Liver (tissue), 9 donors: Measurements from ENCODE around the gene TRAPPC12. TPM values are rescaled to one million over a fixed set of nuclear protein-coding genes. Genes with fewer than 3 reads are reported as not detected.

Source experiments
- DNase-seq: peaks from one replicate; pipeline ENCODE4 v3.0.0-alpha.2; 2017; ENCODE audit warnings: low spot score
- H3K27ac ChIP-seq, 2 donors: one replicate each; pipeline ENCODE4 v1.7.0; 2013; ENCODE audit warnings: inconsistent platforms in 2 of 2, low read length in 2 of 2, control low read depth in 1 of 2, low read depth in 1 of 2, mild to moderate bottlenecking in 1 of 2
- H3K27me3 ChIP-seq, 4 donors: one replicate each; pipeline versions ENCODE4 v1.6.1 to v1.7.0; 2013; ENCODE audit warnings: low read length in 3 of 4, inconsistent platforms in 1 of 4, mild to moderate bottlenecking in 1 of 4, moderate library complexity in 1 of 4; ENCODE audit not compliant: control insufficient read depth in 4 of 4, insufficient read depth in 4 of 4
- H3K36me3 ChIP-seq, 4 donors: one replicate each; pipeline versions ENCODE4 v1.6.1 to v1.7.0; 2013; ENCODE audit warnings: low read length in 3 of 4, mild to moderate bottlenecking in 3 of 4, low read depth in 1 of 4, moderate library complexity in 1 of 4; ENCODE audit not compliant: control insufficient read depth in 4 of 4, insufficient read depth in 3 of 4
- H3K4me1 ChIP-seq, 4 donors: one replicate each; pipeline versions ENCODE4 v1.6.1 to v1.7.0; 2013; ENCODE audit warnings: low read length in 3 of 4, mild to moderate bottlenecking in 3 of 4, moderate library complexity in 1 of 4; ENCODE audit not compliant: control insufficient read depth in 4 of 4, insufficient read depth in 4 of 4
- H3K4me3 ChIP-seq, 3 donors: one replicate each; pipeline versions ENCODE4 v1.6.1 to v1.7.0; 2013; ENCODE audit warnings: low read length in 3 of 3, control low read depth in 1 of 3, low read depth in 1 of 3, mild to moderate bottlenecking in 1 of 3
- H3K9ac ChIP-seq, 2 donors: one replicate each; pipeline ENCODE4 v1.7.0; 2013; ENCODE audit warnings: low read length in 2 of 2, mild to moderate bottlenecking in 2 of 2, moderate library complexity in 2 of 2, control low read depth in 1 of 2, low read depth in 1 of 2
- H3K9me3 ChIP-seq, 4 donors: one replicate each; pipeline versions ENCODE4 v1.6.1 to v1.7.0; 2013; ENCODE audit warnings: low read length in 3 of 4; ENCODE audit not compliant: control insufficient read depth in 4 of 4
- ATF3 ChIP-seq: IDR thresholded peaks from 2 replicates; pipeline ENCODE4 v1.6.1; 2016; ENCODE audit warnings: antibody characterized with exemption
- EGR1 ChIP-seq, 2 donors: IDR thresholded peaks; 2 replicates each; pipeline ENCODE4 v1.6.1; 2016 to 2018; ENCODE audit warnings: antibody characterized with exemption in 2 of 2, low read depth in 2 of 2
- FOXA1 ChIP-seq: IDR thresholded peaks from 2 replicates; pipeline ENCODE4 v1.6.1; 2016; ENCODE audit warnings: antibody characterized with exemption
- FOXA2 ChIP-seq: IDR thresholded peaks from 2 replicates; pipeline ENCODE4 v1.6.1; 2016; ENCODE audit warnings: antibody characterized with exemption
- GABPA ChIP-seq, 2 donors: IDR thresholded peaks in 1 of 2; conservative IDR thresholded peaks in 1 of 2; 2 replicates each; pipeline ENCODE4 v1.6.1; 2016; ENCODE audit warnings: antibody characterized with exemption in 2 of 2, mild to moderate bottlenecking in 1 of 2, moderate library complexity in 1 of 2
- HNF4A ChIP-seq, 2 donors: conservative IDR thresholded peaks; 2 replicates each; pipeline ENCODE4 v1.6.1; 2016; ENCODE audit warnings: antibody characterized with exemption in 2 of 2, mild to moderate bottlenecking in 2 of 2
- HNF4G ChIP-seq: IDR thresholded peaks from 2 replicates; pipeline ENCODE4 v1.6.1; 2016; ENCODE audit warnings: antibody characterized with exemption
- JUND ChIP-seq, 2 donors: IDR thresholded peaks; 2 replicates each; pipeline ENCODE4 v1.6.1; 2016; ENCODE audit warnings: antibody characterized with exemption in 2 of 2
- NR2F2 ChIP-seq: IDR thresholded peaks from 2 replicates; pipeline ENCODE4 v1.6.1; 2016; ENCODE audit warnings: antibody characterized with exemption
- RAD21 ChIP-seq, 2 donors: IDR thresholded peaks; 2 replicates each; pipeline ENCODE4 v1.6.1; 2016; ENCODE audit warnings: antibody characterized with exemption in 2 of 2, mild to moderate bottlenecking in 2 of 2
- RXRA ChIP-seq, 2 donors: IDR thresholded peaks; 2 replicates each; pipeline ENCODE4 v1.6.1; 2017 to 2018; ENCODE audit warnings: antibody characterized with exemption in 2 of 2, mild to moderate bottlenecking in 1 of 2
- SP1 ChIP-seq: IDR thresholded peaks from 2 replicates; pipeline ENCODE4 v1.6.1; 2018; ENCODE audit warnings: antibody characterized with exemption, mild to moderate bottlenecking
- TAF1 ChIP-seq: conservative IDR thresholded peaks from 2 replicates; pipeline ENCODE4 v1.6.1; 2016; ENCODE audit warnings: antibody characterized with exemption, mild to moderate bottlenecking
- ZBTB33 ChIP-seq: IDR thresholded peaks from 2 replicates; pipeline ENCODE4 v1.6.1; 2016; ENCODE audit warnings: antibody characterized with exemption
- WGBS: extraction: QIAGEN DNeasy Blood & Tissue Kit; methylation state at CpG from one replicate; pipeline ENCODE4 v1.1.7; 2013; 5-methylcytosine and 5-hydroxymethylcytosine counted together
- polyA plus RNA-seq, 2 donors: library from polyadenylated mRNA; stranded (reverse) in 1 of 2; unstranded in 1 of 2; fragments of 200-250 nt in 1 of 2; fragments of >200 nt in 1 of 2; fragmentation: Nextera tagmentation in 1 of 2; extraction: Ambion mirVana in 1 of 2; gene quantifications; one replicate each; pipeline versions ENCODE4 v1.2.1 to v1.2.3, GENCODE V29; 2013 to 2015
- total RNA-seq, 2 donors: library from RNA; depleted of rRNA; stranded (reverse); fragments of >200 nt; gene quantifications; one replicate each; pipeline ENCODE4 v1.2.3, GENCODE V29; 2014
- TF ChIP-seq, protein P1 (sequence below): fragments of 150-350 bp; IDR thresholded peaks from 2 replicates; pipeline ENCODE4 v1.5.1; 2017; ENCODE audit warnings: improper control_type of control experiment, low read depth, low read length; ENCODE audit not compliant: missing input control
- TF ChIP-seq, protein P2 (sequence below): IDR thresholded peaks from 2 replicates; pipeline ENCODE4 v1.6.1; 2016; ENCODE audit warnings: antibody characterized with exemption, mild to moderate bottlenecking
- TF ChIP-seq, protein P3 (sequence below): IDR thresholded peaks from 2 replicates; pipeline ENCODE4 v1.6.1; 2016; ENCODE audit warnings: antibody characterized with exemption
- donor health status: healthy.
- donor health status: healthy.
- donor health status: healthy.
- donor health status: healthy.
- donor health status: healthy.

TRAPPC12 gene
- total and polyA plus RNA-seq, 4 donors = 30.2 to 60.9 (median 39.7) TPM

DNA sequence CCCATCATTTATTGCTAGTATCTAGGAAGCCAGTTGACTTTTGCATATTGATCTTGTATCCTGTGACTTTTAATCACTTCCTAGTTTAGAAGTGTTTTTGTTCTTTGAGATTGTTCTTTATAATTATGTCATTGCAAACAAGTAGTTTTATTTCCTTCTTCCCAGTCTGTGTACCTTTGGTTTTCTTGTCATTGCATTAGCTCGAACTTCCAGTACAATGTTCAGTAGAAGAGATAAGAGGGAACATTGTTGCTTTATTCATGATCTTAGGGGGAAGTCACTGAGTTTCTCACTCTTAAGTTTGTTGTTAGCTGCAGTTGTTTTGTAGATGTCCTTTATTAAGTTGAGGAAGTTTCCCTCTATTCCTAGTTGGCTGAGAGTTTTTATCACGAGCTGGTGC, 61.0 kb downstream of the TRAPPC12 start:
- Histone ChIP-seq H3K9ac (no peak overlapping the region), H3K27ac (no peak overlapping the region), H3K4me3 (no peak overlapping the region), H3K36me3 (peaks cover 7 to 15% (median 12%) of the 10 kb centered on the region in 4 donors), H3K4me1 (peaks cover 0 to 1% (median 0%) of the 10 kb centered on the region in 4 donors), H3K27me3 (no peaks in the 10 kb centered on the region), H3K9me3 (no peaks in the 10 kb centered on the region)
- TF ChIP-seq, protein P1, sequence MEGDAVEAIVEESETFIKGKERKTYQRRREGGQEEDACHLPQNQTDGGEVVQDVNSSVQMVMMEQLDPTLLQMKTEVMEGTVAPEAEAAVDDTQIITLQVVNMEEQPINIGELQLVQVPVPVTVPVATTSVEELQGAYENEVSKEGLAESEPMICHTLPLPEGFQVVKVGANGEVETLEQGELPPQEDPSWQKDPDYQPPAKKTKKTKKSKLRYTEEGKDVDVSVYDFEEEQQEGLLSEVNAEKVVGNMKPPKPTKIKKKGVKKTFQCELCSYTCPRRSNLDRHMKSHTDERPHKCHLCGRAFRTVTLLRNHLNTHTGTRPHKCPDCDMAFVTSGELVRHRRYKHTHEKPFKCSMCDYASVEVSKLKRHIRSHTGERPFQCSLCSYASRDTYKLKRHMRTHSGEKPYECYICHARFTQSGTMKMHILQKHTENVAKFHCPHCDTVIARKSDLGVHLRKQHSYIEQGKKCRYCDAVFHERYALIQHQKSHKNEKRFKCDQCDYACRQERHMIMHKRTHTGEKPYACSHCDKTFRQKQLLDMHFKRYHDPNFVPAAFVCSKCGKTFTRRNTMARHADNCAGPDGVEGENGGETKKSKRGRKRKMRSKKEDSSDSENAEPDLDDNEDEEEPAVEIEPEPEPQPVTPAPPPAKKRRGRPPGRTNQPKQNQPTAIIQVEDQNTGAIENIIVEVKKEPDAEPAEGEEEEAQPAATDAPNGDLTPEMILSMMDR = no peak
- TF ChIP-seq ZBTB33 (no peak), EGR1 (IDR thresholded peaks at IDR 0.05; ENCODE audit: low read depth in 2 of 2) (no peak), FOXA2 (no peak), HNF4A (conservative IDR thresholded peaks at IDR 0.05) (no peak), SP1 (no peak), HNF4G (no peak), JUND (IDR thresholded peaks at IDR 0.05) (no peak), RAD21 (IDR thresholded peaks at IDR 0.05) (no peak), TAF1 (no peak), RXRA (IDR thresholded peaks at IDR 0.05) (no peak), NR2F2 (no peak), FOXA1 (no peak), ATF3 (no peak)
- TF ChIP-seq, protein P2, sequence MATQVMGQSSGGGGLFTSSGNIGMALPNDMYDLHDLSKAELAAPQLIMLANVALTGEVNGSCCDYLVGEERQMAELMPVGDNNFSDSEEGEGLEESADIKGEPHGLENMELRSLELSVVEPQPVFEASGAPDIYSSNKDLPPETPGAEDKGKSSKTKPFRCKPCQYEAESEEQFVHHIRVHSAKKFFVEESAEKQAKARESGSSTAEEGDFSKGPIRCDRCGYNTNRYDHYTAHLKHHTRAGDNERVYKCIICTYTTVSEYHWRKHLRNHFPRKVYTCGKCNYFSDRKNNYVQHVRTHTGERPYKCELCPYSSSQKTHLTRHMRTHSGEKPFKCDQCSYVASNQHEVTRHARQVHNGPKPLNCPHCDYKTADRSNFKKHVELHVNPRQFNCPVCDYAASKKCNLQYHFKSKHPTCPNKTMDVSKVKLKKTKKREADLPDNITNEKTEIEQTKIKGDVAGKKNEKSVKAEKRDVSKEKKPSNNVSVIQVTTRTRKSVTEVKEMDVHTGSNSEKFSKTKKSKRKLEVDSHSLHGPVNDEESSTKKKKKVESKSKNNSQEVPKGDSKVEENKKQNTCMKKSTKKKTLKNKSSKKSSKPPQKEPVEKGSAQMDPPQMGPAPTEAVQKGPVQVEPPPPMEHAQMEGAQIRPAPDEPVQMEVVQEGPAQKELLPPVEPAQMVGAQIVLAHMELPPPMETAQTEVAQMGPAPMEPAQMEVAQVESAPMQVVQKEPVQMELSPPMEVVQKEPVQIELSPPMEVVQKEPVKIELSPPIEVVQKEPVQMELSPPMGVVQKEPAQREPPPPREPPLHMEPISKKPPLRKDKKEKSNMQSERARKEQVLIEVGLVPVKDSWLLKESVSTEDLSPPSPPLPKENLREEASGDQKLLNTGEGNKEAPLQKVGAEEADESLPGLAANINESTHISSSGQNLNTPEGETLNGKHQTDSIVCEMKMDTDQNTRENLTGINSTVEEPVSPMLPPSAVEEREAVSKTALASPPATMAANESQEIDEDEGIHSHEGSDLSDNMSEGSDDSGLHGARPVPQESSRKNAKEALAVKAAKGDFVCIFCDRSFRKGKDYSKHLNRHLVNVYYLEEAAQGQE = no peak
- TF ChIP-seq, protein P3, sequence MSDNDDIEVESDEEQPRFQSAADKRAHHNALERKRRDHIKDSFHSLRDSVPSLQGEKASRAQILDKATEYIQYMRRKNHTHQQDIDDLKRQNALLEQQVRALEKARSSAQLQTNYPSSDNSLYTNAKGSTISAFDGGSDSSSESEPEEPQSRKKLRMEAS = no peak
- WGBS = 42% methylated on average over 2 of the region's 2 CpGs
- no peak for DNase-seq

- Histone ChIP-seq H3K27ac (no peak overlapping the region), H3K9ac (no peak overlapping the region)
- DNase-seq = no peak
Observed at GRCh38 chr2:3441465-3441864, 62.0 kb downstream of the TRAPPC12 start.

More at GRCh38 chr2:3441465-3441864, 62.0 kb downstream of the TRAPPC12 start:
- no peaks in the 10 kb centered on the region for H3K9me3 ChIP-seq
- peaks cover 9 to 24% (median 21%) of the 10 kb centered on the region in 4 donors for H3K36me3 ChIP-seq
- H3K27me3 ChIP-seq = no peaks in the 10 kb centered on the region
- TF ChIP-seq NR2F2 = no peak
- no peak for TF ChIP-seq EGR1 (IDR thresholded peaks at IDR 0.05; ENCODE audit: low read depth in 2 of 2)
- no peak for TF ChIP-seq HNF4A (conservative IDR thresholded peaks at IDR 0.05)
- TF ChIP-seq GABPA (IDR thresholded peaks at IDR 0.05 in 1 of 2, conservative IDR thresholded peaks at IDR 0.05 in 1 of 2) = no peak
- H3K4me1 ChIP-seq = peaks cover 0 to 1% (median 0%) of the 10 kb centered on the region in 4 donors
- H3K4me3 ChIP-seq = no peak overlapping the region
